Nucleus accumbens (tissue), 56 donors: ENCODE measurements around the gene RUFY4.

Experiments used
- DNase-seq, 56 donors: peaks; one replicate each; lab custom pipeline; 2025; lab: John Stamatoyannopoulos, UW

Gene RUFY4

GRCh38 chr2:218059289-218059688 is 9.8 kb upstream of the RUFY4 start:
- DNase-seq: no peak

GRCh38 chr2:218060118-218060517 is 8.9 kb upstream of the RUFY4 start:
- DNase-seq: no peak

- no peak for DNase-seq
These were observed 7.9 kb upstream of the RUFY4 start for GRCh38 chr2:218060950-218061660.

- no peak for DNase-seq
These were observed 5.6 kb upstream of the RUFY4 start for GRCh38 chr2:218063486-218063885.

GRCh38 chr2:218063896-218064295 is 5.2 kb upstream of the RUFY4 start:
- DNase-seq: no peak

GRCh38 chr2:218065239-218066006 is 3.6 kb upstream of the RUFY4 start:
- no peak for DNase-seq

- DNase-seq: no peak
These were observed 2.0 kb upstream of the RUFY4 start for GRCh38 chr2:218066926-218067515.

GRCh38 chr2:218067523-218067922 is 1.5 kb upstream of the RUFY4 start:
- DNase-seq: no peak

- no peak for DNase-seq
These were observed 700 bp downstream of the RUFY4 start for GRCh38 chr2:218069606-218070300.

- DNase-seq: no peak
These were observed 1.5 kb downstream of the RUFY4 start for GRCh38 chr2:218070587-218070986.

GRCh38 chr2:218071218-218071937 is 2.3 kb downstream of the RUFY4 start:
- no peak for DNase-seq

GRCh38 chr2:218072002-218072401 is 2.9 kb downstream of the RUFY4 start:
- no peak for DNase-seq

- DNase-seq: no peak
These were observed 3.5 kb downstream of the RUFY4 start for GRCh38 chr2:218072478-218073024.

- no peak for DNase-seq
These were observed 4.1 kb downstream of the RUFY4 start for GRCh38 chr2:218073185-218073584.

GRCh38 chr2:218074031-218074430 is 5.0 kb downstream of the RUFY4 start:
- no peak for DNase-seq

- peak in 1 of 56 donors; percentile 10 for DNase-seq
These were observed 7.1 kb downstream of the RUFY4 start for GRCh38 chr2:218075975-218076811.

- DNase-seq: no peak
These were observed 8.6 kb downstream of the RUFY4 start for GRCh38 chr2:218077464-218078216.
